ENCODE measurements around the gene OCRL.
"Not testable (repeated sequence)": the region's sequence is repeated elsewhere in the genome, so short reads cannot be mapped to it uniquely, and the experiment has no call there.

The OCRL gene

GRCh38 chrX:129559783-129560182 lies 19.7 kb downstream of the OCRL start:
- H3K27me3 ChIP-seq (ENCODE audit: control insufficient read depth in 2 of 2, insufficient read depth in 2 of 2, low read length in 2 of 2), result peaks cover 0 to 3% of the 10 kb centered on the region in 2 donors
- no peaks in the 10 kb centered on the region for H3K4me1 ChIP-seq (ENCODE audit: control insufficient read depth in 2 of 2, insufficient read depth in 2 of 2, low read length in 2 of 2)
- no peak overlapping the region for H3K27ac ChIP-seq (ENCODE audit: low read depth in 2 of 2, low read length in 2 of 2)
- H3K4me3 ChIP-seq (ENCODE audit: low read length in 2 of 2), result no peak overlapping the region
- H3K9me3 ChIP-seq (ENCODE audit: control insufficient read depth in 2 of 2, low read length in 2 of 2), result no peaks in the 10 kb centered on the region
- peaks cover 8 to 15% of the 10 kb centered on the region in 2 donors for H3K36me3 ChIP-seq (ENCODE audit: control insufficient read depth in 2 of 2, insufficient read depth in 2 of 2, low read length in 2 of 2)
- no peak overlapping the region for H3K9ac ChIP-seq (ENCODE audit: low read depth in 1 of 2, low read length in 2 of 2)

- Histone ChIP-seq H3K27ac (ENCODE audit: low read depth in 2 of 2, low read length in 2 of 2) (no peak overlapping the region), H3K9ac (ENCODE audit: low read depth in 1 of 2, low read length in 2 of 2) (no peak overlapping the region), H3K36me3 (ENCODE audit: control insufficient read depth in 2 of 2, insufficient read depth in 2 of 2, low read length in 2 of 2) (peaks cover 8 to 15% of the 10 kb centered on the region in 2 donors), H3K4me1 (ENCODE audit: control insufficient read depth in 2 of 2, insufficient read depth in 2 of 2, low read length in 2 of 2) (no peaks in the 10 kb centered on the region), H3K4me3 (ENCODE audit: low read length in 2 of 2) (no peak overlapping the region), H3K27me3 (ENCODE audit: control insufficient read depth in 2 of 2, insufficient read depth in 2 of 2, low read length in 2 of 2) (peaks cover 0 to 3% of the 10 kb centered on the region in 2 donors), H3K9me3 (ENCODE audit: control insufficient read depth in 2 of 2, low read length in 2 of 2) (no peaks in the 10 kb centered on the region)
These were observed 21.4 kb downstream of the OCRL start for GRCh38 chrX:129561453-129561852.

GRCh38 chrX:129564345-129564744 lies 24.3 kb downstream of the OCRL start:
- not testable (repeated sequence) for H3K9me3 ChIP-seq (ENCODE audit: control insufficient read depth in 2 of 2, low read length in 2 of 2); H3K27me3 ChIP-seq (ENCODE audit: control insufficient read depth in 2 of 2, insufficient read depth in 2 of 2, low read length in 2 of 2); H3K9ac ChIP-seq (ENCODE audit: low read depth in 1 of 2, low read length in 2 of 2); H3K27ac ChIP-seq (ENCODE audit: low read depth in 2 of 2, low read length in 2 of 2); H3K4me1 ChIP-seq (ENCODE audit: control insufficient read depth in 2 of 2, insufficient read depth in 2 of 2, low read length in 2 of 2); H3K4me3 ChIP-seq (ENCODE audit: low read length in 2 of 2)
- H3K36me3 ChIP-seq (ENCODE audit: control insufficient read depth in 2 of 2, insufficient read depth in 2 of 2, low read length in 2 of 2), result peaks cover 8 to 13% of the 10 kb centered on the region in 2 donors

- Histone ChIP-seq H3K27ac (ENCODE audit: low read depth in 2 of 2, low read length in 2 of 2) (no peak overlapping the region), H3K4me3 (ENCODE audit: low read length in 2 of 2) (no peak overlapping the region), H3K9ac (ENCODE audit: low read depth in 1 of 2, low read length in 2 of 2) (no peak overlapping the region), H3K9me3 (ENCODE audit: control insufficient read depth in 2 of 2, low read length in 2 of 2) (no peaks in the 10 kb centered on the region), H3K36me3 (ENCODE audit: control insufficient read depth in 2 of 2, insufficient read depth in 2 of 2, low read length in 2 of 2) (peaks cover 9 to 18% of the 10 kb centered on the region in 2 donors), H3K27me3 (ENCODE audit: control insufficient read depth in 2 of 2, insufficient read depth in 2 of 2, low read length in 2 of 2) (no peaks in the 10 kb centered on the region), H3K4me1 (ENCODE audit: control insufficient read depth in 2 of 2, insufficient read depth in 2 of 2, low read length in 2 of 2) (no peaks in the 10 kb centered on the region)
These were observed 25.1 kb downstream of the OCRL start for GRCh38 chrX:129565046-129565650.

GRCh38 chrX:129566073-129566472 lies 26.0 kb downstream of the OCRL start:
- H3K36me3 ChIP-seq (ENCODE audit: control insufficient read depth in 2 of 2, insufficient read depth in 2 of 2, low read length in 2 of 2), result peaks cover 7 to 24% of the 10 kb centered on the region in 2 donors
- H3K4me1 ChIP-seq (ENCODE audit: control insufficient read depth in 2 of 2, insufficient read depth in 2 of 2, low read length in 2 of 2), result no peaks in the 10 kb centered on the region
- no peaks in the 10 kb centered on the region for H3K9me3 ChIP-seq (ENCODE audit: control insufficient read depth in 2 of 2, low read length in 2 of 2)
- no peak overlapping the region for H3K27ac ChIP-seq (ENCODE audit: low read depth in 2 of 2, low read length in 2 of 2)
- H3K4me3 ChIP-seq (ENCODE audit: low read length in 2 of 2), result no peak overlapping the region
- H3K27me3 ChIP-seq (ENCODE audit: control insufficient read depth in 2 of 2, insufficient read depth in 2 of 2, low read length in 2 of 2), result no peaks in the 10 kb centered on the region
- no peak overlapping the region for H3K9ac ChIP-seq (ENCODE audit: low read depth in 1 of 2, low read length in 2 of 2)

GRCh38 chrX:129568349-129568748 lies 28.3 kb downstream of the OCRL start:
- Histone ChIP-seq H3K36me3 (ENCODE audit: control insufficient read depth in 2 of 2, insufficient read depth in 2 of 2, low read length in 2 of 2) (peaks cover 3 to 20% of the 10 kb centered on the region in 2 donors), H3K4me1 (ENCODE audit: control insufficient read depth in 2 of 2, insufficient read depth in 2 of 2, low read length in 2 of 2) (no peaks in the 10 kb centered on the region), H3K27ac (ENCODE audit: low read depth in 2 of 2, low read length in 2 of 2) (no peak overlapping the region)

GRCh38 chrX:129572422-129572821 lies 32.4 kb downstream of the OCRL start:
- peaks cover 7 to 35% of the 10 kb centered on the region in 2 donors for H3K36me3 ChIP-seq (ENCODE audit: control insufficient read depth in 2 of 2, insufficient read depth in 2 of 2, low read length in 2 of 2)

More at GRCh38 chrX:129568349-129568748, 28.3 kb downstream of the OCRL start:
- Histone ChIP-seq H3K4me3 (ENCODE audit: low read length in 2 of 2) (no peak overlapping the region), H3K27me3 (ENCODE audit: control insufficient read depth in 2 of 2, insufficient read depth in 2 of 2, low read length in 2 of 2) (no peaks in the 10 kb centered on the region), H3K9ac (ENCODE audit: low read depth in 1 of 2, low read length in 2 of 2) (no peak overlapping the region), H3K9me3 (ENCODE audit: control insufficient read depth in 2 of 2, low read length in 2 of 2) (no peaks in the 10 kb centered on the region)

GRCh38 chrX:129573652-129574051 lies 33.6 kb downstream of the OCRL start:
- H3K36me3 ChIP-seq (ENCODE audit: control insufficient read depth in 2 of 2, insufficient read depth in 2 of 2, low read length in 2 of 2), result peaks cover 7 to 33% of the 10 kb centered on the region in 2 donors
- H3K27me3 ChIP-seq (ENCODE audit: control insufficient read depth in 2 of 2, insufficient read depth in 2 of 2, low read length in 2 of 2); H3K27ac ChIP-seq (ENCODE audit: low read depth in 2 of 2, low read length in 2 of 2); H3K9me3 ChIP-seq (ENCODE audit: control insufficient read depth in 2 of 2, low read length in 2 of 2); H3K4me3 ChIP-seq (ENCODE audit: low read length in 2 of 2); H3K4me1 ChIP-seq (ENCODE audit: control insufficient read depth in 2 of 2, insufficient read depth in 2 of 2, low read length in 2 of 2); H3K9ac ChIP-seq (ENCODE audit: low read depth in 1 of 2, low read length in 2 of 2): not testable (repeated sequence)

More at GRCh38 chrX:129572422-129572821, 32.4 kb downstream of the OCRL start:
- Histone ChIP-seq H3K9ac (ENCODE audit: low read depth in 1 of 2, low read length in 2 of 2) (no peak overlapping the region), H3K4me3 (ENCODE audit: low read length in 2 of 2) (no peak overlapping the region), H3K4me1 (ENCODE audit: control insufficient read depth in 2 of 2, insufficient read depth in 2 of 2, low read length in 2 of 2) (no peaks in the 10 kb centered on the region), H3K27me3 (ENCODE audit: control insufficient read depth in 2 of 2, insufficient read depth in 2 of 2, low read length in 2 of 2) (no peaks in the 10 kb centered on the region), H3K9me3 (ENCODE audit: control insufficient read depth in 2 of 2, low read length in 2 of 2) (no peaks in the 10 kb centered on the region), H3K27ac (ENCODE audit: low read depth in 2 of 2, low read length in 2 of 2) (no peak overlapping the region)

- no peak overlapping the region for H3K27ac ChIP-seq (ENCODE audit: low read depth in 2 of 2, low read length in 2 of 2)
- no peaks in the 10 kb centered on the region for H3K4me1 ChIP-seq (ENCODE audit: control insufficient read depth in 2 of 2, insufficient read depth in 2 of 2, low read length in 2 of 2)
- H3K4me3 ChIP-seq (ENCODE audit: low read length in 2 of 2), result no peak overlapping the region
- H3K27me3 ChIP-seq (ENCODE audit: control insufficient read depth in 2 of 2, insufficient read depth in 2 of 2, low read length in 2 of 2), result no peaks in the 10 kb centered on the region
- H3K36me3 ChIP-seq (ENCODE audit: control insufficient read depth in 2 of 2, insufficient read depth in 2 of 2, low read length in 2 of 2), result peaks cover 7 to 28% of the 10 kb centered on the region in 2 donors
- H3K9me3 ChIP-seq (ENCODE audit: control insufficient read depth in 2 of 2, low read length in 2 of 2), result no peaks in the 10 kb centered on the region
- H3K9ac ChIP-seq (ENCODE audit: low read depth in 1 of 2, low read length in 2 of 2), result no peak overlapping the region
These were observed 34.2 kb downstream of the OCRL start for GRCh38 chrX:129574214-129574613.

GRCh38 chrX:129576539-129576938 lies 36.5 kb downstream of the OCRL start:
- Histone ChIP-seq H3K27me3 (ENCODE audit: control insufficient read depth in 2 of 2, insufficient read depth in 2 of 2, low read length in 2 of 2) (no peaks in the 10 kb centered on the region), H3K9ac (ENCODE audit: low read depth in 1 of 2, low read length in 2 of 2) (no peak overlapping the region), H3K27ac (ENCODE audit: low read depth in 2 of 2, low read length in 2 of 2) (no peak overlapping the region)

More at GRCh38 chrX:129576539-129576938, 36.5 kb downstream of the OCRL start:
- Histone ChIP-seq H3K4me1 (ENCODE audit: control insufficient read depth in 2 of 2, insufficient read depth in 2 of 2, low read length in 2 of 2) (no peaks in the 10 kb centered on the region), H3K36me3 (ENCODE audit: control insufficient read depth in 2 of 2, insufficient read depth in 2 of 2, low read length in 2 of 2) (peaks cover 4 to 16% of the 10 kb centered on the region in 2 donors), H3K4me3 (ENCODE audit: low read length in 2 of 2) (no peak overlapping the region), H3K9me3 (ENCODE audit: control insufficient read depth in 2 of 2, low read length in 2 of 2) (no peaks in the 10 kb centered on the region)
